ENCODE measurements around the gene LY9.

Gene LY9

GRCh38 chr1:160834945-160835565, 39.1 kb downstream of the LY9 start:
- TF ChIP-seq CTCF (IDR thresholded peaks at IDR 0.05; ENCODE audit: low read depth, low read length), result peak; percentile 65
- no peak overlapping the region for H3K4me3 ChIP-seq (ENCODE audit: low read depth, low read length)

GRCh38 chr1:160835751-160836150, 39.8 kb downstream of the LY9 start:
- H3K27ac ChIP-seq, result no peak overlapping the region
- no peaks in the 10 kb centered on the region for H3K36me3 ChIP-seq
- no peak for TF ChIP-seq CTCF (IDR thresholded peaks at IDR 0.05; ENCODE audit: low read depth, low read length)
- no peak overlapping the region for H3K4me3 ChIP-seq (ENCODE audit: low read depth, low read length)
- peaks cover 96% of the 10 kb centered on the region for H3K27me3 ChIP-seq (ENCODE audit: insufficient read depth, low read depth, severe bottlenecking)
- DNase-seq, result no peak
- no peaks in the 10 kb centered on the region for H3K9me3 ChIP-seq (ENCODE audit: severe bottlenecking)

More at GRCh38 chr1:160834945-160835565, 39.1 kb downstream of the LY9 start:
- no peaks in the 10 kb centered on the region for H3K9me3 ChIP-seq (ENCODE audit: severe bottlenecking)
- peaks cover 96% of the 10 kb centered on the region for H3K27me3 ChIP-seq (ENCODE audit: insufficient read depth, low read depth, severe bottlenecking)
- DNase-seq, result peak; percentile 38
- H3K36me3 ChIP-seq, result no peaks in the 10 kb centered on the region
- H3K27ac ChIP-seq, result no peak overlapping the region

GRCh38 chr1:160836561-160836960, 40.6 kb downstream of the LY9 start:
- TF ChIP-seq CTCF (IDR thresholded peaks at IDR 0.05; ENCODE audit: low read depth, low read length), result no peak
- peaks cover 96% of the 10 kb centered on the region for H3K27me3 ChIP-seq (ENCODE audit: insufficient read depth, low read depth, severe bottlenecking)
- no peaks in the 10 kb centered on the region for H3K36me3 ChIP-seq
- no peaks in the 10 kb centered on the region for H3K9me3 ChIP-seq (ENCODE audit: severe bottlenecking)
- no peak for DNase-seq
- no peak overlapping the region for H3K27ac ChIP-seq
- H3K4me3 ChIP-seq (ENCODE audit: low read depth, low read length), result no peak overlapping the region

- Histone ChIP-seq H3K27ac (no peak overlapping the region), H3K4me3 (ENCODE audit: low read depth, low read length) (no peak overlapping the region), H3K9me3 (ENCODE audit: severe bottlenecking) (no peaks in the 10 kb centered on the region), H3K27me3 (ENCODE audit: insufficient read depth, low read depth, severe bottlenecking) (peaks cover 96% of the 10 kb centered on the region), H3K36me3 (no peaks in the 10 kb centered on the region)
- no peak for DNase-seq
- no peak for TF ChIP-seq CTCF (IDR thresholded peaks at IDR 0.05; ENCODE audit: low read depth, low read length)
Observed at GRCh38 chr1:160836981-160837557, 41.1 kb downstream of the LY9 start.

GRCh38 chr1:160837558-160838205, 41.7 kb downstream of the LY9 start:
- H3K27me3 ChIP-seq (ENCODE audit: insufficient read depth, low read depth, severe bottlenecking), result peaks cover 96% of the 10 kb centered on the region
- DNase-seq, result peak; percentile 29
- 0 out of 2 replicates have a peak, but pooled peaks have one; percentile 16 for TF ChIP-seq CTCF (IDR thresholded peaks at IDR 0.05; ENCODE audit: low read depth, low read length)
- H3K36me3 ChIP-seq, result no peaks in the 10 kb centered on the region
- H3K9me3 ChIP-seq (ENCODE audit: severe bottlenecking), result no peaks in the 10 kb centered on the region
- no peak overlapping the region for H3K27ac ChIP-seq
- no peak overlapping the region for H3K4me3 ChIP-seq (ENCODE audit: low read depth, low read length)
